ENCODE measurements around the gene MAN1B1. TPM values are rescaled to one million over a fixed set of nuclear protein-coding genes. Genes with fewer than 3 reads are reported as not detected.

MAN1B1 gene
- total RNA-seq: 67.7 and 75.3 TPM in 2 replicates
- 81.0 and 83.3 TPM in 2 replicates for polyA plus RNA-seq
- 58.6 and 65.6 TPM in 2 replicates for polyA plus RNA-seq (2011; cell fraction: cytosol; rRNA removed)
- polyA plus RNA-seq (2011; cell fraction: nucleus; rRNA removed): 118 and 127 TPM in 2 replicates
- 52.1 and 66.1 TPM in 2 replicates for polyA plus RNA-seq (2012)
- polyA minus RNA-seq: 69.3 and 85.8 TPM in 2 replicates
- 35.2 TPM for polyA minus RNA-seq (2011; cell fraction: cytosol; rRNA and poly(A)+ RNA removed)
- polyA minus RNA-seq (2011; cell fraction: nucleus; rRNA and poly(A)+ RNA removed): 36.4 and 41.0 TPM in 2 replicates
- percentile 48 among the genes with signal in this experiment for Bru-seq, nascent RNA
- percentile 65 among the genes with signal in this experiment for BruChase-seq, experiment 1, labeled RNA remaining after a 6-hour chase
- percentile 62 among the genes with signal in this experiment for BruChase-seq, experiment 2, labeled RNA remaining after a 2-hour chase
- long read RNA-seq, full-length matches to known transcripts: 194 of 230 reads
- long read RNA-seq, partial matches to known transcripts: 8 of 230 reads
- long read RNA-seq, other reads (novel, unspliced or antisense): 28 of 230 reads

DNA sequence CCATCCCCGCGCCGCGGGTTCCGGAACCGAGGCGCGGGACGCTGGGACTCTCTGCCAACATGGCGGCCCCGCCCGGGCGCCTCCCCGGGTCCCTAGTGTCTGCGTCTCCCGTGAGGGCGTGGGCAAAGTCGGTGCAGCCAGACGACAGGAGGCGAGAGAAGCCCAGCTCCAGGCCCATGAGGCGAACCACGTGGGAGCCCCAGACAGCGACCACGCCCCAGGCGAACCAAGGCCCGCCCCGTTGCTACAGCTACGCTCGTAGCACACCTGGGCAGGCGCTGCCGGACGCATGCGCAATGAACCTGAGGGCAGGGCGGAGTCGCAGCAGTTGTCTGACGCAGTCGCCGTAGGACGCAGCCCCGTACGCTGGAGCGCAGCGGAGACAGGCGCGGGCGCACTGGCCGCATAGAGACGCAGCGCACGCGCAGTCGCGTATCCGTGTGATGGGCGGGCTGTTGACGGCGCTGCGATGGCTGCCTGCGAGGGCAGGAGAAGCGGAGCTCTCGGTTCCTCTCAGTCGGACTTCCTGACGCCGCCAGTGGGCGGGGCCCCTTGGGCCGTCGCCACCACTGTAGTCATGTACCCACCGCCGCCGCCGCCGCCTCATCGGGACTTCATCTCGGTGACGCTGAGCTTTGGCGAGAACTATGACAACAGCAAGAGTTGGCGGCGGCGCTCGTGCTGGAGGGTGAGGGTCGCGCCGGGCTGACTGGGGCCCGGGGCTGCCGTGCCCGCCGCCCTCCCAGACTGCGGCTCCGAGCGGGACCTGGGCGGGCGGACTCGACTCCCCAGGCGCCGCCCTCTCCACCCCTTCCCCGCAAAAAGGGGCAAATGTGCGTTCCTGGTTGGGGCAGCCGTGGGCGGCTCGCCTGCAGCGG lies at the start of gene MAN1B1:
Gene MAN1B1, plus strand, starts transcription at position 455 of the 878 bp plus-strand sequence. Its CDS starts 15 bp downstream, at position 470.
- TF ChIP-seq JUN (IDR thresholded peaks at IDR 0.05; ENCODE audit: borderline replicate concordance, insufficient read depth, insufficient read length, low read depth) (no peak), MYC (IDR thresholded peaks at IDR 0.05; ENCODE audit: low read depth, low read length) (peak; percentile 94), GATA2 (IDR thresholded peaks at IDR 0.05; ENCODE audit: insufficient read depth, insufficient read length, low read depth, low read length) (no peak), FOS (IDR thresholded peaks at IDR 0.05; ENCODE audit: borderline replicate concordance, insufficient read depth, low read length) (no peak), EZH2 (IDR thresholded peaks at IDR 0.05; ENCODE audit: borderline replicate concordance, low read depth, low read length, severe bottlenecking) (no peak), POLR2AphosphoS5 (IDR thresholded peaks at IDR 0.05; ENCODE audit: insufficient read depth, low read depth, low read length) (peak; percentile 65), CTCF (IDR thresholded peaks at IDR 0.05; ENCODE audit: extremely low read depth in 1 of 2, insufficient read depth in 1 of 2, low read depth in 1 of 2, low read length in 2 of 2) (no peak), POLR2A (IDR thresholded peaks at IDR 0.05; ENCODE audit: low read depth, low read length) (peak; percentile 89)
- TF ChIP-seq, protein P1, sequence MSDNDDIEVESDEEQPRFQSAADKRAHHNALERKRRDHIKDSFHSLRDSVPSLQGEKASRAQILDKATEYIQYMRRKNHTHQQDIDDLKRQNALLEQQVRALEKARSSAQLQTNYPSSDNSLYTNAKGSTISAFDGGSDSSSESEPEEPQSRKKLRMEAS (IDR thresholded peaks at IDR 0.05; ENCODE audit: insufficient read depth, insufficient read length): peak; percentile 90
- FAIRE-seq (peak; percentile 99), DNase-seq (ENCODE audit: low read depth, low spot score) (peak; percentile 100)
- Histone ChIP-seq H2AFZ (ENCODE audit: low read depth, low read length) (peak within 1 kb of the TSS; percentile 52), H3K79me2 (ENCODE audit: control insufficient read depth, insufficient read depth, low read length) (no peaks in the 10 kb centered on the region), H3K4me2 (ENCODE audit: insufficient read depth, low read length) (peak within 1 kb of the TSS; percentile 90), H3K27me3 (ENCODE audit: control insufficient read depth in 2 of 2, insufficient read depth in 2 of 2, low read length in 2 of 2) (no peaks in the 10 kb centered on the region), H3K9me3 (replicated peaks; ENCODE audit: control insufficient read depth, insufficient read depth, low read length) (no peaks in the 10 kb centered on the region), H3K36me3 (ENCODE audit: control insufficient read depth in 2 of 2, extremely low read depth in 1 of 2, insufficient read depth in 2 of 2, low read length in 2 of 2) (peaks cover 0 to 18% of the 10 kb centered on the region in 2 experiments), H3K4me3 (replicated peaks in 1 of 3; ENCODE audit: insufficient read depth in 1 of 3, low read depth in 1 of 3, low read length in 3 of 3) (peak within 1 kb of the TSS; percentile 42 to 62 (median 47)), H4K20me1 (replicated peaks; ENCODE audit: control insufficient read depth, extremely low read depth, insufficient read depth, low read length) (no peaks in the 10 kb centered on the region), H3K27ac (ENCODE audit: insufficient read depth, low read depth, low read length) (peak within 1 kb of the TSS; percentile 48), H3K9me1 (replicated peaks; ENCODE audit: control insufficient read depth, extremely low read depth, insufficient read depth, low read length) (no peaks in the 10 kb centered on the region), H3K9ac (replicated peaks; ENCODE audit: extremely low read depth, insufficient read depth, low read length) (peak within 1 kb of the TSS; percentile 59), H3K4me1 (ENCODE audit: control insufficient read depth, extremely low read depth, insufficient read depth, low read length) (peaks cover 28% of the 10 kb centered on the region)
- BruUV-seq (replicated peaks): no TSS peak
- ChIA-PET POLR2A (interaction anchor here (0.6 to 1.7 kb wide), 7 partner anchors 10 to 155 kb away, joined by 3 to 10 read pairs (median 3); partner anchors contain the start of genes NPDC1, SAPCD2 and TUBB4B), CTCF (interaction anchor here (0.7 to 1.8 kb wide), 10 partner anchors 9 to 150 kb away, joined by 3 to 12 read pairs (median 7); partner anchors contain the start of genes RNF224, SAPCD2 and UAP1L1)
- dilution Hi-C loops (cut with MboI; ENCODE audit: extremely low pct_ligation_motif_present, low sequenced_read_pairs) (no loop called here), intact Hi-C loops (cut with micrococcal nuclease) (loop anchor here (1.0 to 2.0 kb wide), 3 partner anchors 28 to 58 kb away; partner anchors contain the start of genes ABCA2, DPP7 and NPDC1)

All from endothelial cell of umbilical vein (primary cell).